Right ventricle myocardium inferior (tissue), 1 donor: ENCODE data around the gene MELTF. TPM values are rescaled to one million over a fixed set of nuclear protein-coding genes. Genes with fewer than 3 reads are reported as not detected.

Experiments used
- ATAC-seq: fragments of 200-7000 bp; cut with Tn5 transposase; one replicate; pipeline ENCODE4 v1.9.1; 2020; ENCODE audit warnings: mild to moderate bottlenecking, moderate library complexity
- DNase-seq: peaks from one replicate; pipeline ENCODE4 v3.0.0; 2021; ENCODE audit errors: missing footprints
- intact Hi-C: fragments of 100-400 bp; cut with DNase I; formaldehyde crosslinking; loops from one replicate; pipeline ENCODE4 v1.11.0; 2022
- total RNA-seq: library from RNA; stranded (reverse); fragmentation: NEBNext Ultra II Directional; extraction: Animal tissue kit (Norgen Biotek cat#: 25700); gene quantifications from one replicate; pipeline ENCODE4 v1.2.1, GENCODE V29; 2021
- donor health status: DM: no; HTN: yes; CAD: no; lungs with severe emphysema.

The MELTF gene
- total RNA-seq, 1 donor from 2014 or later, result 4.0 TPM

DNA sequence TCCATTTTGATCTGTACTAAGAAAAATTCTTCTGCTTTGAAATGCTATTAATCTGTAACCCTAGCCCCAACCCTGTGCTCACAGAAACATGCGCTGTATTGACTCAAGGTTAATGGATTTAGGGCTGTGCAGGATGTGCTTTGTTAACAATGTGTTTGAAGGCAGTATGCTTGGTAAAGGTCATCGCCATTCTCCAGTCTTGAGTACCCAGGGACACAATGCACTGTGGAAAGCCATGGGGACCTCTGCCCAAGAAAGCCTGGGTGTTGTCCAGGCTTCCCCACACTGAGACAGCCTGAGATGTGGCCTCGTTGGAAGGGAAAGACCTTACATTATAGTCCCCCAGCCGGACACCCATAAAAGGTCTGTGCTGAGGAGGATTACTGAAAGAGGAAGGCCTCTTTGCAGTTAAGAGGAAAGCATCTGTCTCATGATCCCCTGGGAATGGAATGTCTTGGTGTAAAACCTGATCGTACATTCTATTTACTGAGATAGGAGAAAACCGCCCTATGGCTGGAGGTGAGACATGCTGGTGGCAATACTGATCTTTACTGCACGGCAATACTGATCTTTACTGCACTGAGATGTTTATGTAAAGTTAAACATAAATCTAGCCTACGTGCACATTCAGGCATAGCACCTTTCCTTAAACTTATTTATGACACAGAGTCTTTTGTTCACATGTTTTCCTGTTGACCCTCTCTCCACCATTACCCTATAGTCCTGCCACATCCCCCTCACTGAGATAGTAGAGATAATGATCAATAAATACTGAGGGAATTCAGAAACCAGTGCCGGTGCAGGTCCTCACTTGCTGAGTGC is 67.3 kb downstream of the MELTF start:
- intact Hi-C loops, result no loop called here
- ATAC-seq, result no peak
- no peak for DNase-seq

DNA sequence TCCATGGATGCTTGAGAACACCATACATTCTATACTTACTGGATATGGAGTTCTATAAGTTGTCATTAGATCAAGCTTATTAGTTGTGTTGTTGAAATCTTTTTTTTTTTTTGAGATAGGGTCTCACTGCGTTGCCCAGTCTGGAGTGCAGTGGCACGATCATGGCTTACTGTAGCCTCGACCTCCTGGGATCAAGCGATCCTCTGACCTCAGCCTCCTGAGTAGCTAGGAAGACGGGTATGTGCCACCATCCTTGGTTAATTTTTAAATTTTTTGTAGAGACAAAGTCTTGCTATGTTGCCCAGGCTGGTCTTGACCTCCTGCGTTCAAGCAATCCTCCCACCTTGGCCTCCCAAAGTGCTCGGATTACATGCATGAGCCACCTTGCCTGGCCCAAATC is 74.8 kb downstream of the MELTF start:
- no peak for DNase-seq
- no peak for ATAC-seq
- intact Hi-C loops, result no loop called here

Other genes with a start within 250 kb of the MELTF start
- 15.8 TPM for gene SENP5, start 161.9 kb downstream of the MELTF start, total RNA-seq
- gene NCBP2, start 87.3 kb downstream of the MELTF start, total RNA-seq, result 29.8 TPM
- 2.8 TPM for gene PIGZ, start 61.0 kb downstream of the MELTF start, total RNA-seq